DOHH2 (cell line): ENCODE measurements around the gene PPP1R2C.

ENCODE experiments used
- H3F3A ChIP-seq: fragments of 200-600 bp; sonication (generic), shearing (Covaris generic); 2 replicates; pipeline ENCODE4 v1.6.0; 2016; ENCODE audit warnings: antibody characterized with exemption, mild to moderate bottlenecking; ENCODE audit not compliant: control insufficient read depth, insufficient read depth
- H3K27ac ChIP-seq: fragments of 200-600 bp; sonication (generic); 2 replicates; pipeline ENCODE4 v1.5.1; 2014; ENCODE audit warnings: low read depth, mild to moderate bottlenecking, low read length, moderate library complexity
- H3K27me3 ChIP-seq: fragments of 200-600 bp; sonication (generic); 2 replicates; pipeline ENCODE4 v1.6.1; 2014; ENCODE audit warnings: mild to moderate bottlenecking, low read length, mixed read lengths; ENCODE audit not compliant: control insufficient read depth
- H3K36me3 ChIP-seq: fragments of 200-600 bp; sonication (generic); 2 replicates; pipeline ENCODE4 v1.6.1; 2014; ENCODE audit warnings: mild to moderate bottlenecking, low read length, moderate library complexity, mixed read lengths; ENCODE audit not compliant: control insufficient read depth
- H3K4me1 ChIP-seq: fragments of 200-600 bp; sonication (generic); 2 replicates; pipeline ENCODE4 v1.6.1; 2014; ENCODE audit warnings: mild to moderate bottlenecking, low read length, mixed read lengths; ENCODE audit not compliant: control insufficient read depth
- H3K4me2 ChIP-seq: fragments of 200-600 bp; sonication (generic); 2 replicates; pipeline ENCODE4 v1.6.0; 2014; ENCODE audit warnings: mild to moderate bottlenecking, low read length, moderate library complexity
- H3K4me3 ChIP-seq: fragments of 200-600 bp; sonication (generic); 2 replicates; pipeline ENCODE4 v1.5.1; 2014; ENCODE audit warnings: mild to moderate bottlenecking, low read length, mixed read lengths
- H3K79me2 ChIP-seq: fragments of 200-600 bp; sonication (generic); 2 replicates; pipeline ENCODE4 v1.6.1; 2014; ENCODE audit warnings: mild to moderate bottlenecking, low read length, mixed read lengths; ENCODE audit not compliant: control insufficient read depth
- H3K9me2 ChIP-seq: fragments of 200-600 bp; sonication (generic); replicated peaks from 2 replicates; pipeline ENCODE4 v1.6.1; 2014; ENCODE audit warnings: mild to moderate bottlenecking, low read length, mixed read lengths; ENCODE audit not compliant: control insufficient read depth
- H3K9me3 ChIP-seq: fragments of 200-600 bp; sonication (generic); 2 replicates; pipeline ENCODE4 v1.6.1; 2014; ENCODE audit warnings: antibody characterized with exemption, low read length, mixed read lengths; ENCODE audit not compliant: control insufficient read depth, insufficient read depth
- H4K20me1 ChIP-seq: fragments of 200-600 bp; sonication (generic); 2 replicates; pipeline ENCODE4 v1.6.0; 2014; ENCODE audit warnings: low read depth, mild to moderate bottlenecking, antibody characterized with exemption, low read length, moderate library complexity; ENCODE audit not compliant: control insufficient read depth, insufficient read depth
- EZH2phosphoT487 ChIP-seq: fragments of 200-600 bp; sonication (generic); IDR thresholded peaks from 2 replicates; pipeline ENCODE4 v1.6.1; 2017; ENCODE audit warnings: borderline replicate concordance, mild to moderate bottlenecking, antibody characterized with exemption, low read length, moderate library complexity, mixed read lengths
- TF ChIP-seq, protein P1 (sequence below): fragments of 200-600 bp; sonication (generic); IDR thresholded peaks from one replicate; pipeline ENCODE4 v1.5.1; 2014; ENCODE audit warnings: antibody characterized with exemption, mild to moderate bottlenecking, low read depth, low read length; ENCODE audit not compliant: poor library complexity, severe bottlenecking

PPP1R2C gene

DNA sequence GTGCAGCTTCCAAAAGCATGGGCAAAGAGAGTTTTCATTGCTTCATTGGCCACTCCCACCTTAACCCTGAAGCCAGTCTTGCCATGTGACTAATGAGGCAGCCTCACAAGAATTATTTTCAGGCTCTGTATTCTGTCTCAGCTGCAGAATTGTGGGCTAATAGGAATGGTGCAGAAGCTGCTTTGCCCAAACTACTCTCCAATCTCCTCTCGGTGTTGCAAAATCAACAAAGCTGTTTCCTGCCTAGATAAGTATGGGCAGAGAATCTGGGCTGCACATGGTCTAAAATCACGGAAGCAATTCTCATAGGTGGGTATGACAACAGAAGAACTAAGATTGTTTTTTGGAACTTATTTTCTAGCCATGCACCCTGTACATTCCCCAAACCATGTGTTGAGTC lies 31.4 kb downstream of the PPP1R2C start:
- no peaks in the 10 kb centered on the region for H3K9me3 ChIP-seq
- no peaks in the 10 kb centered on the region for H4K20me1 ChIP-seq
- no peak overlapping the region for H3K4me2 ChIP-seq
- H3K36me3 ChIP-seq = no peaks in the 10 kb centered on the region
- H3K4me1 ChIP-seq = no peaks in the 10 kb centered on the region
- no peaks in the 10 kb centered on the region for H3K27me3 ChIP-seq
- no peak overlapping the region for H3K27ac ChIP-seq
- TF ChIP-seq EZH2phosphoT487 = no peak
- TF ChIP-seq, protein P1, sequence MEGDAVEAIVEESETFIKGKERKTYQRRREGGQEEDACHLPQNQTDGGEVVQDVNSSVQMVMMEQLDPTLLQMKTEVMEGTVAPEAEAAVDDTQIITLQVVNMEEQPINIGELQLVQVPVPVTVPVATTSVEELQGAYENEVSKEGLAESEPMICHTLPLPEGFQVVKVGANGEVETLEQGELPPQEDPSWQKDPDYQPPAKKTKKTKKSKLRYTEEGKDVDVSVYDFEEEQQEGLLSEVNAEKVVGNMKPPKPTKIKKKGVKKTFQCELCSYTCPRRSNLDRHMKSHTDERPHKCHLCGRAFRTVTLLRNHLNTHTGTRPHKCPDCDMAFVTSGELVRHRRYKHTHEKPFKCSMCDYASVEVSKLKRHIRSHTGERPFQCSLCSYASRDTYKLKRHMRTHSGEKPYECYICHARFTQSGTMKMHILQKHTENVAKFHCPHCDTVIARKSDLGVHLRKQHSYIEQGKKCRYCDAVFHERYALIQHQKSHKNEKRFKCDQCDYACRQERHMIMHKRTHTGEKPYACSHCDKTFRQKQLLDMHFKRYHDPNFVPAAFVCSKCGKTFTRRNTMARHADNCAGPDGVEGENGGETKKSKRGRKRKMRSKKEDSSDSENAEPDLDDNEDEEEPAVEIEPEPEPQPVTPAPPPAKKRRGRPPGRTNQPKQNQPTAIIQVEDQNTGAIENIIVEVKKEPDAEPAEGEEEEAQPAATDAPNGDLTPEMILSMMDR = no peak
- no peaks in the 10 kb centered on the region for H3K9me2 ChIP-seq
- no peaks in the 10 kb centered on the region for H3K79me2 ChIP-seq
- H3K4me3 ChIP-seq = no peak overlapping the region
- no peaks in the 10 kb centered on the region for H3F3A ChIP-seq

GRCh38 chrX:42740456-42740855 lies 37.5 kb downstream of the PPP1R2C start:
- H3K79me2 ChIP-seq = no peaks in the 10 kb centered on the region
- no peaks in the 10 kb centered on the region for H3K9me3 ChIP-seq
- no peak overlapping the region for H3K27ac ChIP-seq
- no peaks in the 10 kb centered on the region for H3K9me2 ChIP-seq
- H3K36me3 ChIP-seq = no peaks in the 10 kb centered on the region
- no peak overlapping the region for H3K4me3 ChIP-seq
- no peaks in the 10 kb centered on the region for H3K27me3 ChIP-seq
- H4K20me1 ChIP-seq = no peaks in the 10 kb centered on the region
- TF ChIP-seq EZH2phosphoT487 = no peak
- TF ChIP-seq, protein P1 = no peak
- H3K4me1 ChIP-seq = peaks cover 12% of the 10 kb centered on the region
- H3F3A ChIP-seq = no peaks in the 10 kb centered on the region
- H3K4me2 ChIP-seq = no peak overlapping the region

- Histone ChIP-seq H4K20me1 (no peaks in the 10 kb centered on the region), H3K79me2 (no peaks in the 10 kb centered on the region), H3F3A (no peaks in the 10 kb centered on the region), H3K27ac (0 out of 2 replicates have a peak overlapping the region, but pooled peaks have one; percentile 15), H3K4me2 (peak overlapping the region; percentile 40), H3K9me3 (no peaks in the 10 kb centered on the region), H3K4me3 (peak overlapping the region; percentile 30), H3K9me2 (no peaks in the 10 kb centered on the region), H3K4me1 (peaks cover 13% of the 10 kb centered on the region), H3K36me3 (no peaks in the 10 kb centered on the region), H3K27me3 (no peaks in the 10 kb centered on the region)
- no peak for TF ChIP-seq EZH2phosphoT487
- TF ChIP-seq, protein P1 = no peak
Observed at GRCh38 chrX:42739741-42740140, 38.2 kb downstream of the PPP1R2C start.
